CD4-positive, alpha-beta T cell (primary cell): ENCODE data around the gene ZNF219. TPM values are rescaled to one million over a fixed set of nuclear protein-coding genes. Genes with fewer than 3 reads are reported as not detected.

Source experiments
- ATAC-seq: fragments of 200-7000 bp; cut with Tn5 transposase; one replicate; pipeline ENCODE4 v1.10.0; 2022; ENCODE audit warnings: mild to moderate bottlenecking; ENCODE audit not compliant: poor library complexity
- CTCF ChIA-PET: fragments of 350-600 bp; sonication (Branson Sonifier 250); formaldehyde crosslinking; loops from one replicate; lab custom pipeline; 2021; ENCODE audit warnings: antibody characterized with exemption, inconsistent platforms; lab: Charles Lee
- POLR2A ChIA-PET: fragments of 350-600 bp; sonication (Branson Sonifier 250); formaldehyde crosslinking; loops from one replicate; lab custom pipeline; 2021; ENCODE audit warnings: antibody characterized with exemption, inconsistent platforms; lab: Charles Lee
- DNase-seq, 14 experiments: peaks; one replicate each; pipeline ENCODE4 v3.0.0-alpha.2; 2013 to 2020; ENCODE audit warnings: mixed read lengths in 2 of 14
- H3K27ac ChIP-seq, 2 donors: one replicate each; pipeline versions ENCODE4 v1.5.1 to v1.7.0; 2013; ENCODE audit warnings: low read length in 2 of 2, low read depth in 1 of 2, mild to moderate bottlenecking in 1 of 2
- H3K27me3 ChIP-seq, 2 experiments: 1 replicate in 1 of 2; 2 replicates in 1 of 2; pipeline versions ENCODE4 v1.6.1 to v1.7.0; 2013; ENCODE audit warnings: low read length in 2 of 2, control low read depth in 1 of 2, mild to moderate bottlenecking in 1 of 2, moderate library complexity in 1 of 2; ENCODE audit not compliant: insufficient read depth in 2 of 2, control insufficient read depth in 1 of 2
- H3K36me3 ChIP-seq: one replicate; pipeline ENCODE4 v1.6.1; 2013; ENCODE audit warnings: low read length, control low read depth; ENCODE audit not compliant: insufficient read depth
- H3K4me1 ChIP-seq: one replicate; pipeline ENCODE4 v1.6.1; 2013; ENCODE audit warnings: low read length, control low read depth; ENCODE audit not compliant: insufficient read depth
- H3K4me3 ChIP-seq: one replicate; pipeline ENCODE4 v1.5.1; 2013; ENCODE audit warnings: mild to moderate bottlenecking, low read length, moderate library complexity
- H3K9me3 ChIP-seq, 2 experiments: 1 replicate in 1 of 2; 2 replicates in 1 of 2; pipeline versions ENCODE4 v1.6.1 to v1.7.0; 2013; ENCODE audit warnings: low read length in 2 of 2, mild to moderate bottlenecking in 2 of 2, control low read depth in 1 of 2, moderate library complexity in 1 of 2; ENCODE audit not compliant: control insufficient read depth in 1 of 2, insufficient read depth in 1 of 2
- H3K27ac Mint-ChIP-seq: one replicate; pipeline ENCODE4 v1.8.0; 2020; ENCODE audit warnings: mixed read lengths
- H3K27me3 Mint-ChIP-seq: one replicate; pipeline ENCODE4 v1.8.0; 2021; ENCODE audit warnings: mixed read lengths
- H3K36me3 Mint-ChIP-seq: one replicate; pipeline ENCODE4 v1.8.0; 2021; ENCODE audit warnings: low read depth, mixed read lengths
- H3K4me1 Mint-ChIP-seq: one replicate; pipeline ENCODE4 v1.8.0; 2021; ENCODE audit warnings: low read depth, mixed read lengths
- H3K4me3 Mint-ChIP-seq: one replicate; pipeline ENCODE4 v1.8.0; 2020; ENCODE audit warnings: mild to moderate bottlenecking, mixed read lengths
- H3K9me3 Mint-ChIP-seq: one replicate; pipeline ENCODE4 v1.8.0; 2020; ENCODE audit warnings: mixed read lengths
- intact Hi-C, 2 experiments: fragments of 100-400 bp; cut with DNase I in 1 of 2; cut with micrococcal nuclease in 1 of 2; formaldehyde crosslinking; loops; one replicate each; pipeline versions ENCODE4 v1.15.1 to v1.9.0; 2023 to 2025; cut with DNase I, micrococcal nuclease
- total RNA-seq, 174 experiments: library from RNA in 2 of 174; stranded (reverse) in 2 of 174; gene quantifications; one replicate each; pipeline ENCODE4 v1.2.3 and lab custom pipeline; 2021 to 2026
- TF ChIP-seq, protein P1 (sequence below): fragments of 200-600 bp; IDR thresholded peaks from one replicate; pipeline ENCODE4 v1.8.0; 2022; ENCODE audit warnings: antibody characterized with exemption, mild to moderate bottlenecking

The ZNF219 gene
- total RNA-seq, 2 experiments from 2014 or later = 15.2 to 15.5 TPM

DNA sequence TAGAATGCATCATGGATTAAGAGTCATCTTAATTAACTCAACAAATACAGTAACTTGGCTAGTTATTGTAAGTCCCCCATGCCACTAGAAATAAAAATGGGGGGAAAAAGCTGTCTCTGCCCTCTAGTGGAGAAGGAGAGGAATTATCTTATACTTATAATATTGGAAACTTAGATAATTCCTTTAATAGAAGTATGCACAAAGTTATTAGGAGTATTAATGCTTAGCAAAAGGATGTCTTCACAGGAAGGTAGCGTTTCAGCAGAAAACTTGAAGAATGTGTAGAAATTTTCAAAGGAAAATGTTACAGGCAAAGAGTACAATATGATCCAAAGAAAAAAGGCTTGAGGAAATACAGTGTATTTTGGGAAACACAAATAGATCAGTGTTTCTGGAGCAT, 37.6 kb upstream of the ZNF219 start:
- Histone ChIP-seq H3K4me3 (no peak overlapping the region), H3K27ac (no peak overlapping the region), H3K9me3 (no peaks in the 10 kb centered on the region), H3K4me1 (no peaks in the 10 kb centered on the region), H3K27me3 (no peaks in the 10 kb centered on the region), H3K36me3 (no peaks in the 10 kb centered on the region)
- Mint-ChIP-seq H3K36me3 (no peaks in the 10 kb centered on the region), H3K9me3 (no peaks in the 10 kb centered on the region), H3K27ac (no peak overlapping the region), H3K4me3 (no peak overlapping the region), H3K4me1 (no peaks in the 10 kb centered on the region), H3K27me3 (peaks cover 6% of the 10 kb centered on the region)
- TF ChIP-seq, protein P1, sequence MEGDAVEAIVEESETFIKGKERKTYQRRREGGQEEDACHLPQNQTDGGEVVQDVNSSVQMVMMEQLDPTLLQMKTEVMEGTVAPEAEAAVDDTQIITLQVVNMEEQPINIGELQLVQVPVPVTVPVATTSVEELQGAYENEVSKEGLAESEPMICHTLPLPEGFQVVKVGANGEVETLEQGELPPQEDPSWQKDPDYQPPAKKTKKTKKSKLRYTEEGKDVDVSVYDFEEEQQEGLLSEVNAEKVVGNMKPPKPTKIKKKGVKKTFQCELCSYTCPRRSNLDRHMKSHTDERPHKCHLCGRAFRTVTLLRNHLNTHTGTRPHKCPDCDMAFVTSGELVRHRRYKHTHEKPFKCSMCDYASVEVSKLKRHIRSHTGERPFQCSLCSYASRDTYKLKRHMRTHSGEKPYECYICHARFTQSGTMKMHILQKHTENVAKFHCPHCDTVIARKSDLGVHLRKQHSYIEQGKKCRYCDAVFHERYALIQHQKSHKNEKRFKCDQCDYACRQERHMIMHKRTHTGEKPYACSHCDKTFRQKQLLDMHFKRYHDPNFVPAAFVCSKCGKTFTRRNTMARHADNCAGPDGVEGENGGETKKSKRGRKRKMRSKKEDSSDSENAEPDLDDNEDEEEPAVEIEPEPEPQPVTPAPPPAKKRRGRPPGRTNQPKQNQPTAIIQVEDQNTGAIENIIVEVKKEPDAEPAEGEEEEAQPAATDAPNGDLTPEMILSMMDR = peak; percentile 81
- intact Hi-C loops = no loop called here
- DNase-seq (peak in 3 of 14 experiments; percentile 11 to 23 (median 14)), ATAC-seq (no peak)
- CTCF ChIA-PET = interaction anchor here (1.0 to 1.7 kb wide), 3 partner anchors 20 to 68 kb away, joined by 3 to 4 read pairs (median 3); partner anchors contain the start of gene OR5AU1
- POLR2A ChIA-PET = interaction anchor here (2.0 kb wide), 1 partner anchor 33 kb away, joined by 5 read pairs; no protein-coding TSS in a partner anchor

GRCh38 chr14:21133901-21134300, 35.4 kb upstream of the ZNF219 start:
- Mint-ChIP-seq H3K9me3 (no peaks in the 10 kb centered on the region), H3K27me3 (peaks cover 6% of the 10 kb centered on the region), H3K4me3 (no peak overlapping the region), H3K36me3 (no peaks in the 10 kb centered on the region), H3K27ac (no peak overlapping the region), H3K4me1 (no peaks in the 10 kb centered on the region)
- no peaks in the 10 kb centered on the region for H3K4me1 ChIP-seq
- DNase-seq (no peak), ATAC-seq (no peak)
- TF ChIP-seq, protein P1 = no peak
- ChIA-PET POLR2A (interaction anchor here (2.0 kb wide), 1 partner anchor 30 kb away, joined by 5 read pairs; no protein-coding TSS in a partner anchor), CTCF (no interaction called here)
- no peak overlapping the region for H3K27ac ChIP-seq
- H3K9me3 ChIP-seq = no peaks in the 10 kb centered on the region
- H3K27me3 ChIP-seq = no peaks in the 10 kb centered on the region
- no peak overlapping the region for H3K4me3 ChIP-seq
- intact Hi-C loops = no loop called here
- H3K36me3 ChIP-seq = no peaks in the 10 kb centered on the region

GRCh38 chr14:21123429-21123828, 25.0 kb upstream of the ZNF219 start:
- TF ChIP-seq, protein P1 = no peak
- Mint-ChIP-seq H3K9me3 (no peaks in the 10 kb centered on the region), H3K4me1 (no peaks in the 10 kb centered on the region), H3K36me3 (no peaks in the 10 kb centered on the region), H3K4me3 (no peak overlapping the region), H3K27ac (no peak overlapping the region), H3K27me3 (peaks cover 59% of the 10 kb centered on the region)
- Histone ChIP-seq H3K4me1 (no peaks in the 10 kb centered on the region), H3K9me3 (peaks cover 0 to 3% of the 10 kb centered on the region in 2 experiments), H3K27ac (no peak overlapping the region), H3K27me3 (peaks cover 3 to 9% of the 10 kb centered on the region in 2 experiments), H3K36me3 (no peaks in the 10 kb centered on the region), H3K4me3 (no peak overlapping the region)
- CTCF ChIA-PET = interaction anchor here (1.4 to 1.5 kb wide), 2 partner anchors 20 to 83 kb away, joined by 3 to 4 read pairs; no protein-coding TSS in a partner anchor
- no peak for DNase-seq
- no peak for ATAC-seq
- POLR2A ChIA-PET = no interaction called here
- intact Hi-C loops = no loop called here
